ENCODE measurements around the gene SLC16A3. TPM values are rescaled to one million over a fixed set of nuclear protein-coding genes. Genes with fewer than 3 reads are reported as not detected.
"Not testable (repeated sequence)": the region's sequence is repeated elsewhere in the genome, so short reads cannot be mapped to it uniquely, and the experiment has no call there.

Gene SLC16A3
- total and polyA plus RNA-seq, 9 donors = 21.9 to 47.3 (median 32.7) TPM

DNA sequence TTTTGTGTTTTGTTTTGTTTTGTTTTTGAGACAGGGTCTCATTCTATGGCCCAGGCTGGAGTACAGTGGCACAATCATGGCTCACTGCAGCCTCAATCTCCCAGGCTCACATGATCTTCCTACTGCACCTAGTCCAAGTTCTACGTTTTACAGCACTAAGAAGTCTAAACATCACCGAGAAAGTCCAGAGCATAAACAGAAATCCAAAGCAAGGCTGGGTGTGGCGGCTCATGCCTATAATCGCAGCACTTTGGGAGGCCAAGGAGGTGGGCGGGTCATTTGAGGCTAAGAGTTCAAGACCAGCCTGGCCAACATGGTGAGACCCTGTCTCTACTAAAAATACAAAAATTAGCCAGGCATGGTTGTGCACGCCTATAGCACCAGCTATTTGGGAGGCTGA lies 35.8 kb upstream of the SLC16A3 start:
- H3K9me3 ChIP-seq (replicated peaks; ENCODE audit: control insufficient read depth, low read depth, low read length) = not testable (repeated sequence)
- H3K36me3 ChIP-seq (ENCODE audit: control insufficient read depth, insufficient read depth, low read length) = peaks cover 51% of the 10 kb centered on the region
- 93% methylated on average over 5 of the region's 6 CpGs for WGBS (ENCODE audit: insufficient coverage)

DNA sequence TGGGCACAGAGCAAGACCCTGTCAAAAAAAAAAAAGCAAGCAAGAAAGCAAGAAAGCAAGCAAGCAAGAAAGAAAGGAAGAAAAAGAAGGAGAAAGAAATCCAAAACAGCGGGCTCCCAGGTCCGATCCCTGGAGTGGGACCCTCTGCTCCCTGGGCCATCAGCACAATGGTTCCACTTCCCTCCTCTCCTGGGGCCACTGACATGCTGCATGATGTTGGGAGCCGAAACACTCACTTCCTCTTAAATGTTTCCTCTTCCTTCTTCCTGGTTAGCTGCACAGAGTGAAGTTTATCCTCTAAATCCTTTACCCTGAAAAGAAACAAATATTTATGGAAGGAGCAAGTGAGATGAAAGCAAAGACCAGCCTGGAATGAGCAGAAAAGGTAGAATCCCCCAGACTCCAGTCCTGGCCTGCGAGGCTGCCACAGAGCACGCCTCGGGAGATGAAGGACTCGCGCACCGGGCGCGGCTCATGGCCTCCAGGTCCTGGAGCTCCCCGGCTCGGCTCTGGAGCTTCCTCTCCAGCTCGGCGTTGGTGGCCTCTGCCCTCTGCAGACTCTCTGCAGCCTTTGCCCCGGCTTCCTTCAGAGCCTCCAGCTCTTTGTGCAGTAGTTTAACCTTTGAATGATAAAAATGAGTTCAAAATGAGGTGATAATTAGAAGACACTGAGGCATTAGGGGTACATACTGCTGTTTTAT lies 35.2 kb upstream of the SLC16A3 start:
- no peak overlapping the region for H3K27ac ChIP-seq (ENCODE audit: low read length)

More for the DNA sequence above, 35.8 kb upstream of the SLC16A3 start:
- H3K4me1 ChIP-seq (ENCODE audit: control insufficient read depth, insufficient read depth, low read length) = peaks cover 14% of the 10 kb centered on the region
- H3K27me3 ChIP-seq (ENCODE audit: control insufficient read depth, insufficient read depth, low read length); H3K27ac ChIP-seq (ENCODE audit: low read length); DNase-seq; H3K4me3 ChIP-seq (ENCODE audit: low read length): not testable (repeated sequence)

DNA sequence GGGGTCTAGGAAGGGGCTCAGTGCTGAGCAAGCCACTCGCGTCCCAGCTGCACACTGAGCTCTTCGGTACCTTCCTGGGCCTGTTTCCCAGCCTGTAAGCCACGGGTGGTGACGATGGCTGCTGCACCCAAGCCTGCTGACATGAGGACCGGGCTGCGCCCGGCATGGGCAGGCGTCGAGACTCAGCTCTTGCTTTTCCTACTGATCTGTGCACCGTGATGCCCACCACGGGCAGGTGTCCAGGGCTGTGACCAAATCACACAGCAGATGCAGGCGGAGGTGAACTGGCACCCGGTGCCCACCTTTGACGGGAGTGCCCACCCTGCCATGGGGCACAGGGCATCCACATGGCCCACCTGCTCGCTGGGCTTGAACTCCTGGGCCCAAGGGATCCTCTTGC lies 34.1 kb upstream of the SLC16A3 start:
- DNase-seq = no peak
- no peak overlapping the region for H3K27ac ChIP-seq (ENCODE audit: low read length)
- no peaks in the 10 kb centered on the region for H3K9me3 ChIP-seq (replicated peaks; ENCODE audit: control insufficient read depth, low read depth, low read length)
- H3K4me1 ChIP-seq (ENCODE audit: control insufficient read depth, insufficient read depth, low read length) = peaks cover 14% of the 10 kb centered on the region
- peaks cover 54% of the 10 kb centered on the region for H3K36me3 ChIP-seq (ENCODE audit: control insufficient read depth, insufficient read depth, low read length)
- WGBS (ENCODE audit: insufficient coverage) = 96% methylated on average over 16 of the region's 16 CpGs
- no peak overlapping the region for H3K4me3 ChIP-seq (ENCODE audit: low read length)
- H3K27me3 ChIP-seq (ENCODE audit: control insufficient read depth, insufficient read depth, low read length) = no peaks in the 10 kb centered on the region

More for the DNA sequence above, 35.2 kb upstream of the SLC16A3 start:
- peak; percentile 49 for DNase-seq
- no peaks in the 10 kb centered on the region for H3K27me3 ChIP-seq (ENCODE audit: control insufficient read depth, insufficient read depth, low read length)
- H3K4me3 ChIP-seq (ENCODE audit: low read length) = no peak overlapping the region
- peaks cover 14% of the 10 kb centered on the region for H3K4me1 ChIP-seq (ENCODE audit: control insufficient read depth, insufficient read depth, low read length)
- H3K36me3 ChIP-seq (ENCODE audit: control insufficient read depth, insufficient read depth, low read length) = peaks cover 54% of the 10 kb centered on the region
- WGBS (ENCODE audit: insufficient coverage) = 65% methylated on average over 13 of the region's 16 CpGs
- no peaks in the 10 kb centered on the region for H3K9me3 ChIP-seq (replicated peaks; ENCODE audit: control insufficient read depth, low read depth, low read length)

DNA sequence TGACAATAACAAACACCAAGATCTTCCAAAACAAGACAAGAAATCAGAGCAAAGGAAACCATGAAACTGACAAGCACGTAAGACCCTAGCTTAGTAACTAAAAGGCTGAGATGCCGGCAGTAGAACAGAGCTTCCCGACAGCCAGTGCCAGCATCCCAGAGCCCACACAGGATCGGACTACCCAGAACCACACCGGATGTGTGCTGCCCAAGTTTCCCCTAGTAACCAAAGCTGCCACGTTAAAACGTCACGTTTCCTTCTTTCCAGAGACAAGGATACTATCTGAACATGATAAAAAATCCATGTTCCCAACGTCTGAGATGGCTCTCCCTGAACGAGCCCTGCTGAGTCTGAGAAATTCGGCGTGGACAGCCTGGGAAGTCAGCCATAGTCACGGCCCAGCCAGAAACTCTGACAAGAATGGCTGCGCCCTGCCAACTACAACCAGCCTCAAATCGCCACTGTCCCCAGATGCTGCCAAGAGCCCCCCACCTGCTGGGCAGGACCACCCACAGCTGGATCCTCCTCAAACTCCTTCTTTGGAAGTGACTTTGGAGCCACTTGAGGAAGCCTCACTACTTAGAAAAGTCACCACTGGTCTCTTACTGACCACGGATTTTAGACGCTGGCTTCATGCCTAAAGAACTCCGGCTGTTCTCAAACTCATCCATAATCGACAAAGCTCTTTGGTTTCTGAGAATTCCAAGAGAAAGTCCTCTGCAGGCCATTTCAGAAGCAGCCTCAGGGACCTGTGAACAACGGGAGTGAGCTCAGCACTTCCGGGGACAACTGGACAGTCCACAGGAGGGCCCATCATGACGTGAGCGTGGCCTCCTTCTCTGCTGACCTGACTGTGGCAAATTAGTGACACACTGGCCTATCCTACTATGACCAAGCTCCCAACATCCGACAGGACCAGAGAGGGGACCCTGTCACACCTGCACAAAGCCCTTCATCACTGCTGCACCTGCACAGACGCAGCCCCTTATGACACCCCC lies 32.9 kb upstream of the SLC16A3 start:
- Histone ChIP-seq H3K27me3 (ENCODE audit: control insufficient read depth, insufficient read depth, low read length) (no peaks in the 10 kb centered on the region), H3K27ac (ENCODE audit: low read length) (peak overlapping the region; percentile 59), H3K36me3 (ENCODE audit: control insufficient read depth, insufficient read depth, low read length) (peaks cover 56% of the 10 kb centered on the region), H3K4me1 (ENCODE audit: control insufficient read depth, insufficient read depth, low read length) (peaks cover 14% of the 10 kb centered on the region), H3K4me3 (ENCODE audit: low read length) (no peak overlapping the region), H3K9me3 (replicated peaks; ENCODE audit: control insufficient read depth, low read depth, low read length) (no peaks in the 10 kb centered on the region)
- WGBS (ENCODE audit: insufficient coverage) = 75% methylated on average over 24 of the region's 25 CpGs
- no peak for DNase-seq

DNA sequence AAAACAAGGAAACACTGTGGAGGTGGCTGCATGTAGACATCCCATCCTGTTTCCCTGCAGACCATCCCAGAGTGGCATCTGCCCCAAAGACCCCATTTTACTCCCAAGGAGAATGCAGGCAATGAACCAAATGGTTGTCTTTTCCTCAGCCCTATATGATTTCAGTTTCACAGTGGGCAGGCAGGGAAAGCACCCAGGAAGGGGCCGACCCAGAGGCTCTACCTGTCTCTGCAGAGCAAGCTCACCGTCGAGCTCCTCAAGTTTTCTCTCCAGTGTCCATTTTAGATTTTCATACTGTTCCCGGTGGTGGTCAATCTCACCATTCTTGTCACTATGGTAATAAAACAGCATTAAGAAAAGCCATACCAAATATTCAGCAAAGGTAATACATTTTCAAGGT lies 30.8 kb upstream of the SLC16A3 start:
- Histone ChIP-seq H3K4me3 (ENCODE audit: low read length) (no peak overlapping the region), H3K27me3 (ENCODE audit: control insufficient read depth, insufficient read depth, low read length) (no peaks in the 10 kb centered on the region), H3K9me3 (replicated peaks; ENCODE audit: control insufficient read depth, low read depth, low read length) (no peaks in the 10 kb centered on the region), H3K27ac (ENCODE audit: low read length) (no peak overlapping the region), H3K4me1 (ENCODE audit: control insufficient read depth, insufficient read depth, low read length) (peaks cover 14% of the 10 kb centered on the region), H3K36me3 (ENCODE audit: control insufficient read depth, insufficient read depth, low read length) (peaks cover 50% of the 10 kb centered on the region)
- WGBS (ENCODE audit: insufficient coverage) = 91% methylated on average over 4 of the region's 4 CpGs
- DNase-seq = no peak

DNA sequence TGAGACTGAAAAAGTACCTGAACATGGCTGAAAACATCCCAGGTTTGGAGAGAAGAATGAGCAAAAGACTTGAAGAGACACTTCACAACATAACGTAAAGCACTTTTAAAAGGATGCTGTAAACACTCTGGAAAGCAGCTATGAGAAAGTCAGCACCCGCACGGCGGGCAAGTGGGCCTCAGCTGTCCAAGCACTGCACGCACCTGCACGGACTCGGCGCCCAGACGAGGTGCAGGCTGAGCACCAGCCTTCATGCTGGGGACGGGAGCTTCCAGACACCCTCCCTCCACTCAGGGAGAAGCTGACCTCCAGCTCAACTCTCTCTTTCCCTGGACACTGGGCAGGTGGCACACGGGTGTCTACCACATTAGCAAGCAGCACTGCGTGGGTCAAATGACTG lies 29.3 kb upstream of the SLC16A3 start:
- WGBS (ENCODE audit: insufficient coverage) = 94% methylated on average over 5 of the region's 12 CpGs
- Histone ChIP-seq H3K36me3 (ENCODE audit: control insufficient read depth, insufficient read depth, low read length) (peaks cover 39% of the 10 kb centered on the region), H3K9me3 (replicated peaks; ENCODE audit: control insufficient read depth, low read depth, low read length) (no peaks in the 10 kb centered on the region), H3K4me1 (ENCODE audit: control insufficient read depth, insufficient read depth, low read length) (peaks cover 14% of the 10 kb centered on the region), H3K27ac (ENCODE audit: low read length) (no peak overlapping the region), H3K4me3 (ENCODE audit: low read length) (no peak overlapping the region), H3K27me3 (ENCODE audit: control insufficient read depth, insufficient read depth, low read length) (no peaks in the 10 kb centered on the region)
- DNase-seq = no peak

DNA sequence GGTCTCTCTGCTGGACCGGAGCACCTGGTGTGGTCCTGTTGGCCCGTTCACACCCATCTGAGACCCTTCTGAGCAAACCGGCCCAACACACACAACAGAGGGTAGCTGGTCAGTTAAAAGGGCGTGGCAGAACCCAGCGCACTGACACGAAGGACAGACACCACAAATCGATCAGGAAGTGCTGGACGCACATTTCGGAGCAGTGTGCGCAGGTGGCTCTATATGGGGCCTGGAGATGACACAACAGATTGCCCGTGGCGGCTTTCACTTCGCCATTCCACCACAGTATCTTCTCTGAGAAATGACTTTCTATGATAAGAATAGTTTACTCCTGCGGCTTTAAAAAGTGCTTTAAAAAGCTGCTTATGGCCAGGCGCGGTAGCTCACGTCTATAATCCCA lies 28.7 kb upstream of the SLC16A3 start:
- WGBS (ENCODE audit: insufficient coverage) = 92% methylated on average over 11 of the region's 17 CpGs
- peaks cover 13% of the 10 kb centered on the region for H3K4me1 ChIP-seq (ENCODE audit: control insufficient read depth, insufficient read depth, low read length)
- no peak overlapping the region for H3K27ac ChIP-seq (ENCODE audit: low read length)
- no peak for DNase-seq
- H3K27me3 ChIP-seq (ENCODE audit: control insufficient read depth, insufficient read depth, low read length) = no peaks in the 10 kb centered on the region
- H3K4me3 ChIP-seq (ENCODE audit: low read length) = no peak overlapping the region
- H3K36me3 ChIP-seq (ENCODE audit: control insufficient read depth, insufficient read depth, low read length) = peaks cover 32% of the 10 kb centered on the region
- no peaks in the 10 kb centered on the region for H3K9me3 ChIP-seq (replicated peaks; ENCODE audit: control insufficient read depth, low read depth, low read length)

DNA sequence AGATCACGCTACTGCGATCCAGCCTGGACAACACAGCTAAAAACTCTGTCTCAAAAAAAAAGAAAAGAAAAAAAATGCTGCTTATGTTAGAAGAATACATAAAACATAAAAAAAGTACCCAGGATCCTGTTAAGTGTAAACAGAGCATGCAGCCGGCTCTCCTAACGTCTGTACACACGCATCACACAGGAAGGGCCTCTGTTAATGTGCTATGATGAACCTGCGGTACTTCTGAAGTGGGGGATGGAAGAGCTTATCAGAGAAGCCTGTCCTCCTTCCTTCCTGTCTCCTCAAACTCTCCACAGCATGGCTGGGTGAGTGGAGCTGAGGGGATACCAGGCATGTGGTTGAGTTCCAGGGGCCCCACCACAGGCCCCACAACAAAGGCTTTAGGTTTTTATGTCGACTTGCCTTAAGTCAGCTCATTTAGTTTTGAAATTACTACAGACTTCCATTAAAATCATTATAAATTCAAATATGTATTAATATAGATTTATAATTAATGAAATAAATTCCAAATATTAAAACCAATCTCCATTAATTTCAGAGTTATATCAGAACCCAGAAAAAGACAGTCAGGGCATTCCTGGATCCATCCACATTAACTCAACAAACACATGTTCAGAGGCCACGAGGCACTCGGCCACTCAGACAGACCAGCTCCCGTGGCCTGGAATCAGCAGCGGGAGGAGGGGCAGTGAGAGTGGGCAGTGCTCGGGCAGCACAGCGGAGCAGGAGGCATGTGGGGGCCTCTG lies 27.9 kb upstream of the SLC16A3 start:
- 67% methylated on average over 5 of the region's 13 CpGs for WGBS (ENCODE audit: insufficient coverage)
- no peak for DNase-seq
- H3K4me3 ChIP-seq (ENCODE audit: low read length) = no peak overlapping the region
- no peaks in the 10 kb centered on the region for H3K27me3 ChIP-seq (ENCODE audit: control insufficient read depth, insufficient read depth, low read length)
- peaks cover 27% of the 10 kb centered on the region for H3K36me3 ChIP-seq (ENCODE audit: control insufficient read depth, insufficient read depth, low read length)
- H3K27ac ChIP-seq (ENCODE audit: low read length) = no peak overlapping the region
- H3K9me3 ChIP-seq (replicated peaks; ENCODE audit: control insufficient read depth, low read depth, low read length) = no peaks in the 10 kb centered on the region
- H3K4me1 ChIP-seq (ENCODE audit: control insufficient read depth, insufficient read depth, low read length) = peaks cover 11% of the 10 kb centered on the region

DNA sequence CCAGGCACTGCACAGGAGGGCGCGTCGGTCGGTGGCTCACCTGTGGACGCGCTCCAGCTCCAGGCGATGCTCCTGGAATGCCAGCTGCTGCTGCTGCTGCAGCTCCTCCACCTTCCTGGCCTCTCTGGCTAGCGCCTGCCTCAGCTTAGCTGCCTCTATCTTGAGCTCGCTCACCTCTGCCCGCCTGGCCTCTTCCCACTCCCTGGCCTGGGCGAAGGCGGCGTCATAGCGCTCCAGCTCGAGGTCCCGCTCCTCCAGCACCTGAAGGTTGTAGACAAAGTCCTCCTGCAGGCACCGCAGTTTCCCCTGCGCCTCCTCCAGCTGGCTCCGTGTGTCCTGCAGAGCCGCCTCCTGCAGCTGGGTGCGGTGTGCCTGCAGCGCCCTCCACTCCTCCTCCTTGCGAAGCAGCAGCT lies 27.3 kb upstream of the SLC16A3 start:
- no peaks in the 10 kb centered on the region for H3K9me3 ChIP-seq (replicated peaks; ENCODE audit: control insufficient read depth, low read depth, low read length)
- H3K36me3 ChIP-seq (ENCODE audit: control insufficient read depth, insufficient read depth, low read length) = peaks cover 23% of the 10 kb centered on the region
- no peak overlapping the region for H3K27ac ChIP-seq (ENCODE audit: low read length)
- no peaks in the 10 kb centered on the region for H3K27me3 ChIP-seq (ENCODE audit: control insufficient read depth, insufficient read depth, low read length)
- no peak overlapping the region for H3K4me3 ChIP-seq (ENCODE audit: low read length)
- WGBS (ENCODE audit: insufficient coverage) = 87% methylated on average over 22 of the region's 23 CpGs
- DNase-seq = no peak
- peaks cover 11% of the 10 kb centered on the region for H3K4me1 ChIP-seq (ENCODE audit: control insufficient read depth, insufficient read depth, low read length)

DNA sequence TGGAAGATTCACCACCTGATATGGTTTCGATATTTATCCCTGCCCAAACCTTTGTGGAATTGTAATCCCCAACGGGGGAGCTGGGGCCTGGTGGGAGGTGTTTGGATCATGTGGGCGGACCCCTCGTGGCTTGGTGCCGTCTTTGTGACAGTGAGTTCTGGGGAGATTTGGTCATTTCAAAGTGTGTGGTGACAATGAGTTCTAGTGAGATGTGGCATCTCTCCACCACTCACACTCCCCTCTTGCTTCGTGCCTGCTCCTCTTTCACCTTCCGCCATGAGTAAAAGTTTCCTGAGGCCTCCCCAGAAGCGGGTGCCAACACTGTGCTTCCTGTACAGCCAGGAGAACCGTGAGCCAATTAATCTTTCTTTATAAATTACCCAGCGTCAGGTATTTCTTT lies 25.9 kb upstream of the SLC16A3 start:
- DNase-seq = no peak
- H3K27ac ChIP-seq (ENCODE audit: low read length) = no peak overlapping the region
- 80% methylated on average over 4 of the region's 10 CpGs for WGBS (ENCODE audit: insufficient coverage)
- peaks cover 21% of the 10 kb centered on the region for H3K36me3 ChIP-seq (ENCODE audit: control insufficient read depth, insufficient read depth, low read length)
- H3K27me3 ChIP-seq (ENCODE audit: control insufficient read depth, insufficient read depth, low read length) = no peaks in the 10 kb centered on the region
- no peak overlapping the region for H3K4me3 ChIP-seq (ENCODE audit: low read length)
- H3K9me3 ChIP-seq (replicated peaks; ENCODE audit: control insufficient read depth, low read depth, low read length) = no peaks in the 10 kb centered on the region
- H3K4me1 ChIP-seq (ENCODE audit: control insufficient read depth, insufficient read depth, low read length) = peaks cover 10% of the 10 kb centered on the region

Measured in muscle of leg (tissue), 11 donors.